AG09309 (cell line): Measurements from ENCODE around the gene DPYSL3.

Source experiments
- DNase-seq: peaks from one replicate; pipeline ENCODE4 v3.0.0-alpha.2; 2010; ENCODE audit warnings: low read depth
- H3K4me3 ChIP-seq: 2 replicates; pipeline ENCODE4 v1.5.1; 2011; ENCODE audit warnings: mild to moderate bottlenecking, low read depth, low read length, moderate library complexity; ENCODE audit not compliant: control insufficient read depth
- CTCF ChIP-seq: IDR thresholded peaks from 2 replicates; pipeline ENCODE4 v1.5.1; 2011; ENCODE audit warnings: mild to moderate bottlenecking, low read depth, low read length, inconsistent platforms; ENCODE audit not compliant: insufficient read depth, control insufficient read depth; ENCODE audit errors: missing control alignments

Gene DPYSL3

GRCh38 chr5:147552897-147553296 lies 43.0 kb upstream of the DPYSL3 start:
- DNase-seq: no peak
- no peak for TF ChIP-seq CTCF
- no peak overlapping the region for H3K4me3 ChIP-seq

GRCh38 chr5:147551677-147552076 lies 41.8 kb upstream of the DPYSL3 start:
- no peak for TF ChIP-seq CTCF
- no peak for DNase-seq
- H3K4me3 ChIP-seq: no peak overlapping the region

GRCh38 chr5:147547730-147548129 lies 37.9 kb upstream of the DPYSL3 start:
- no peak for TF ChIP-seq CTCF
- no peak overlapping the region for H3K4me3 ChIP-seq
- no peak for DNase-seq

- TF ChIP-seq CTCF: no peak
- DNase-seq: no peak
- no peak overlapping the region for H3K4me3 ChIP-seq
Observed at GRCh38 chr5:147544556-147544955, 34.7 kb upstream of the DPYSL3 start.

GRCh38 chr5:147539053-147539452 lies 29.2 kb upstream of the DPYSL3 start:
- DNase-seq: no peak
- H3K4me3 ChIP-seq: no peak overlapping the region
- no peak for TF ChIP-seq CTCF

GRCh38 chr5:147538236-147538635 lies 28.4 kb upstream of the DPYSL3 start:
- no peak for TF ChIP-seq CTCF
- H3K4me3 ChIP-seq: no peak overlapping the region
- no peak for DNase-seq
